ENCODE data around the gene SAG. TPM values are rescaled to one million over a fixed set of nuclear protein-coding genes. Genes with fewer than 3 reads are reported as not detected.
"Not testable (repeated sequence)": the region's sequence is repeated elsewhere in the genome, so short reads cannot be mapped to it uniquely, and the experiment has no call there.

SAG gene
- total RNA-seq, 1 experiment from 2014 or later: not detected

DNA sequence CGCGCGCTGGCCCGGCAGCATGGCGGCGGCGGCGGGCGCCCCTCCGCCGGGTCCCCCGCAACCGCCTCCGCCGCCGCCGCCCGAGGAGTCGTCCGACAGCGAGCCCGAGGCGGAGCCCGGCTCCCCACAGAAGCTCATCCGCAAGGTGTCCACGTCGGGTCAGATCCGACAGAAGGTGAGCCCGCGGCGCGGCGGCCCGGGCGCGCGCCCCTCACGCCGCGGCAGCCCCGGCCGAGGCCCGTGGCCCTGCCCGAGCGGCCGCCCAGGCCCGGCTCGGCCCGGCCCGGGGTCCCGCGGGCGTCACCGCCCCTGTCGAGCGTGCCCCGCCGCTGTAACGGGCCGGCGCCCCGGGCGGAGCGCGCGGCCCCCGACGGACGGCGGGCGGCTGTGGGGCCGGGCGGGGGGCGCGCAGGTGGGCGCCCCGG is 46.9 kb downstream of the SAG start:
- no peak for DNase-seq (ENCODE audit: low spot score)

DNA sequence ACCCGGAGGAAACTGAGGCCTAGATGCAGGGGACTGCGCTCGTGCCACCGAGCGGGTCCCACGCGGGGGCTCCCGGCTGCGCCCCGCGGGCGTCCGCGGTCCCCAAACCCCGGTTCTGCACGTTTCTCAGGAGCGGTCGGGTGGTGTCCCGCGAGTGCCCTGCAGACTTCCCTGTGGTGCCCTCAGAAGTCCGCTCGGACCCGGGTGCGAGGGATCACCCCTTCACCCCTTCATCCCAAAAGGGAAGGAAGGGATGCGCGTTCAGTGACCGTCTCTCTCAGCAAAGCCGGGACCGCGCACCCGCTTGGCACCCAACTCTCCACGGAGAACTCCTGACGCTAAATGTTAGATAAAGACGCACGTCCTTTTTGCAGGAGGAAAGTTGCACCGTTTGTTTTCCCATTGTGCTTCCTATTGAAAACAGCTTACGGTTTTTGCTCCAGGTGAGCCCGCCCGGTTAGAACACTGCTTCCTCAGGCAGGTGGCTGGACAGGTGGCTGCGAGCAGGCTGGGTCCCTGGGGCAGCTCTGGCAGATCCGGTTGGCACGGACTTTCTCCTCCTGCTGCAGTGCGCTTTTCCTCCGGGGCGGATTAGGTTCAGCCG is 47.5 kb downstream of the SAG start:
- DNase-seq (ENCODE audit: low spot score): peak; percentile 59

DNA sequence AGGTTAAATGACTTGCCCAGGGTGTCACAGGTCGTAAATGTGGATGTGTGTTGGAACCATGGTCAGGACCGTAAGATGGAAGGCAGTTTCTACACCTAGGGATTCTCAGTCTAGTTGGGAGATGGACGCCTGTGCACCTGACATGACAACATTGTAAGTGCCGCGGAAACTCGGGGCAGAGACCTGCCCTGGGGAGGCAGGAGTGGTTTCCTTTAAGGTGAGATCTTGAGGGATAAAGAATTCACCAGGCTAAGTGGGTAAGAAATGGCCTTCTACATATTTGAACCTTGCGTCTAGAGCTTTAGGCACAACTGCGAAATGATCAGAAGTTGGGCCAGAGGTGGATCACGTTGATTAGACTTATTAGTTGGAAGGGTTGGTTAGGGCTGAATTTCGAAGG is 48.3 kb downstream of the SAG start:
- no peak for DNase-seq (ENCODE audit: low spot score)

DNA sequence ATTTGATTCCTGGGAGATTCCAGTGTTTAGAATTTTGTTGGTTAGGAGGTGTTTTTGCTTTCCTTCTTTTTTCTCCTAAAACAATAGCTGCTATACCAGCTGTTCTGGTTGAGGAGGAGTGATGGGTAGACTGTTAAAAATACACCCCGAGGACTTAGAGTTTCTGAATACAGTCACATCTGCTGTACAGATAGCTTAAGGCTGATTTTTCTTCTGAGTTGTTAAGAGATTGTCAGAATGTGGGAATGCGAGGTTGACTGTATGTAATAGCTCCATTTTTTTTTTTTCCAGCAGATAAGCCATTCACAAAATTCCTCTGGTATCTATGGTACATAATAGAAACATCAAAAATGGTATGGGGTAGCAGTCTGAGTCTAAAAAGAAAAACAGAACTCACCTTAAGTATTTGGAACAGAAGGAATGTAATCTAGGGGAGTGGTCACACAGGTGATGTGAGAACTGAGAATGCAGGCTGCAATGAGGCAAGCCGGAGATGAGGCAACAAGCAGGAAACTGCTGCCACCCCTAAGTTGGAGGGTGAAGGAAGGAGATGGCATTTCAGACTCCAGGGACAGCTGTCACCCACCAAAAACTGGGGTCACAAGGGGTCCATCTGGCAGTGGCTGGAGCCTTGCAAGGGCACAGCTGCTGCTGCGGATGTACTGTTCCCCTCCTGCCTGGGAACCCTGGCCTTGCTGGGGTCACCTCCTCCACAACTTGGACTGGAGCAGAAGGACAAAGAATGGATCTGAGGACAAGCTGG is 49.1 kb downstream of the SAG start:
- no peak for DNase-seq (ENCODE audit: low spot score)

- DNase-seq (ENCODE audit: low spot score): no peak
These were observed 50.7 kb downstream of the SAG start for GRCh38 chr2:233358335-233358734.

- no peak for DNase-seq (ENCODE audit: low spot score)
These were observed 51.3 kb downstream of the SAG start for GRCh38 chr2:233358947-233359346.

- DNase-seq (ENCODE audit: low spot score): no peak
These were observed 52.2 kb downstream of the SAG start for GRCh38 chr2:233359823-233360222.

DNA sequence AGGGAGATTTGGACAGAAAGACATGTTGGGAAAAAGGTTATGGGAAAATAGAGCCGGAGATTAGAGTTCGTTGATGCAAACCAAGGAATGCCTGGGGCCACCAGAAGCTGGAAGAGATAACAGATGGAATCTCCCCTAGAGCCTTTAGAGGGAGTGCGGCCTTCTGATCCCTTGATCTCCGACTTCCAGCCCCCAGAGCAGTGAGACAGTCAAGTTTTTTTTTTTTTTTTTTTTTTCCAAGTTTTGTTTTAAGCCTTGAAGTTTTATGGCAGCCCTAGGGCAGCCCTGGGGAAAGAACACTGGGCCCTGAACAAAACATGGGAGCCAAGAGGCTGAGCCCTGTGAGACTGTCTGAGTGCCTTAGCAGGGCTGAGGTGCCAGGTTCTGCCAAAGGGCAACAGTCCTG is 53.2 kb downstream of the SAG start:
- DNase-seq (ENCODE audit: low spot score): no peak

GRCh38 chr2:233361297-233361696 is 53.7 kb downstream of the SAG start:
- DNase-seq (ENCODE audit: low spot score): no peak

- no peak for DNase-seq (ENCODE audit: low spot score)
These were observed 55.1 kb downstream of the SAG start for GRCh38 chr2:233362742-233363141.

DNA sequence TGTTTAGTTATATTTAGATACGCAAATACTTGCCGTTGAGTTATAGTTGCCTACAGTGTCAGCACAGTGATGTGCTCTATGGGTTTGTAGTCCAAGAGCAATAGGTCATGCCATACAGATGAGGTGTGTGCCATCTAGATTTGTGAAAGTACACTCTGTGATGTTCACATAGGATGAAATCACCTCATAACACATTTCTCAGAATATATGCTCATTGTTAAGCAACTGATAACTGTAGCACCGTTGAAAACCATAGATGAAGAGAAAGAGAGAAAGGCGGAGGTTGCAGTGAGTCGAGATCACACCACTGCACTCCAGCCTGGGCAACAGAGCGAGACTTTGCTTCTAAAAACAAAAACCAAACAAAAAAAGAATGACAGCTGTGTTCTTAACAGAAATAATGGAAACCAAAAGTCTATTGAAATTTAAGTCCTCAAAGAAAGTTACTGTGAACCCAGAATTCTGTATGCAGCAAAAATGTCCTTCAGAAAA is 56.2 kb downstream of the SAG start:
- no peak for DNase-seq (ENCODE audit: low spot score)

GRCh38 chr2:233365861-233366520 is 58.4 kb downstream of the SAG start:
- no peak for DNase-seq (ENCODE audit: low spot score)

DNA sequence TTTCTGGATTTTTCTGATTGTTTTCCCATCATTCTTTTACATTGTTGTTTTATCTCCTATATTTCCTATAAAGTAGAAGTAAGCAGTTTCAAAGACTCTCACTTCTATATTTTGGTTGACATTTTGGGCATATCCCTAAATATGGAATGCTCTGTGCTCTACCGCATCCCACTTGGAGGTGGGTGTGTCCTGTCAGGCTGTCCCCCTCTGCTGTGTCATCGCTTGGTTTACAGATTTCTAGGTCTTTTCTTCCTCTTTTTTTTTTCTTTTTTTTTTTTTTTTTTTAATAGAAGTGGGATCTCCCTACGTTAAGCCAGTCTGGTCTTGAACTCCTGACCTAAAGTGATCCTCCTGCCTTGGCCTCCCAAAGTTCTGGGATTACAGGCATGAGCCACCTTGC is 60.0 kb downstream of the SAG start:
- no peak for DNase-seq (ENCODE audit: low spot score)

- DNase-seq (ENCODE audit: low spot score): no peak
These were observed 61.1 kb downstream of the SAG start for GRCh38 chr2:233368756-233369155.

DNA sequence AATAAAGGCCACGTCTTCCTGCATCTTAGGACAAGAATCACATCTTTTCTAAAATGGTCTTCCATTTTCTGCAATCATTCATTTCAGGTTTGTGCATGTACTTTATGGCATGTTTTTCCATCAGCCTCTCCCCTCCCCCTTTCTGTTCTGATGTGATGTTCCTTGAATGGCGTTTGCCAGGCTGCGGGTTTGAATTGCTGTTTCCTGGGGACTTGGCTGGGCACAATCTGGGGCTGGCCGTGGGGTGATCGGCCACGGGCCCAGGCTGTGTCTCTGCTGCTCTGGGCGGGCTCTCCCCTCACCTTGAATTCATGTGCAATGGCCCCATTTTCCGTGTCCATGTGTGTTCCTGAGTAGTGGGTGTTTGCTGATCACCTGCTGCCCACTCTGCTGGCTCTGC is 61.8 kb downstream of the SAG start:
- DNase-seq (ENCODE audit: low spot score): no peak

DNA sequence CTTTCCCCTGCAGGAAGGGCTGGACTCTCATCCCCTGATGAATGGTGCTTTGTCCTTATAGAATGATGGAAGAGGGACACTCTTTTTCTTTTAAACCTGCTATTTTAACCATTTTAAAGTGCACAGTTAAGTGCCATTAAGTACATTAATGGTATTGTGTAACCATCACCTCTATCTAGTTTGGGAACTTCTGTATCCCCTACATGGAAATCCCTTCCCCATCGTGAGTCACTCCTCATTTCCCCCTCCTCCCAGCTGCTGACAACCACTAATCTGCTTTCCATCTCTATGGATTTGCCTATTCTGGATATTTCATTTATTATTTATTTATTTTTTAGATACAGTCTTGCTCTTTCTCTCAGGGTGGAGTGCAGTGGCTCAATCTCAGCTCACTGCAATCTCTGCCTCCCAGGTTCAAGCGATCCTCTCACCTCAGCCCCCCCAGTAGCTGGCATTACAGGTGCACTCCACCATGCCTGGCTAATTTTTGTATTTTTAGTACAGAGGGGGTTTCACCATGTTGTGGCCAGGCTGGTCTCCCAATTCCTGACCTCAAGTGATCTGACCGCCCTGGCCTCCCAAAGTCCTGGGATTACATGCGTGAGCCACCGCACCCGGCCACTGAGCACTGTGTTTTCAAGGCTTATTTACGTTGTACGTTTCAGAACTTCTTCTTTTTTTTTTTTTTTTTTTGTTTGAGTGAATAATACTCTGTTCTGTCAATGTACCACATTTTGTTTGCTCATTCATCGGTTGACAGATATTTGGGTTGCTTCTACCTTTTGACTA is 62.5 kb downstream of the SAG start:
- DNase-seq (ENCODE audit: low spot score): no peak

DNA sequence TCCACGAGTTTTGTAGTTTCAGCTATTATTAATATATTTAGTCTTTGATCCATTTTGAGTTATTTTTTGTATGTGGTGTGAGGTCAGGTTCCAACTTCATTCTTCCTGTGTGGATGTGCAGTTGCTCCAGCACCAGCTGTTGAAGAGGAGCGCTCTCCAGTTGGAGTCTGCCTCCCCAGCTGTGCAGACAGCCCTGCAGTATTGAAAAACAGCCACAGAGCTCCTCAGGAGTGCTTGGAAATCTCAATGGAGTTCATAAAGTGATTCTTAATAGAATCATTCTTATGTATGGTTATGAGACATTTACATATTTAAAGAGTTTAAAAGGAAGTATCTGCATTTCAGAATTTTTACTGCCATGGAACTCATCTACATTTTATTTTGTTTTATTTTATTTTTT is 64.0 kb downstream of the SAG start:
- DNase-seq (ENCODE audit: low spot score): no peak

DNA sequence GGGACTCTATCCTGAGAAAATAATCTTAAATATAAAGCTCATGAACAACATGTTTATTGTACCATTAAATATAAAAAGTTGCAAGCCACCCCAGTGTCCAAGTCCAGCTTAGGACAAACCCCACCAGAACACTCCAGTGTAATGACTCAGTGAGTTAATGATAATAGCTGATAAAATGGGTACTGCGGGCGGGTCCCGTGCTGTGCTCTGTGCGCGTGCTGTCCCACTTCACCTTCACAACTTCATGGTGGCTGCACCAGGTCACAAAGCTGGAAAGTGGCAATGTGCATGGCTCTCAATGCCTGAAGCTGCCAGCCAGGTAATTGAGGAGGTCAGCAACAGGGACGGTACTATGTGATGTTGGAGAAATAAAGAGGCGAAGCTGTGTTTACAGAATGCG is 65.2 kb downstream of the SAG start:
- no peak for DNase-seq (ENCODE audit: low spot score)

DNA sequence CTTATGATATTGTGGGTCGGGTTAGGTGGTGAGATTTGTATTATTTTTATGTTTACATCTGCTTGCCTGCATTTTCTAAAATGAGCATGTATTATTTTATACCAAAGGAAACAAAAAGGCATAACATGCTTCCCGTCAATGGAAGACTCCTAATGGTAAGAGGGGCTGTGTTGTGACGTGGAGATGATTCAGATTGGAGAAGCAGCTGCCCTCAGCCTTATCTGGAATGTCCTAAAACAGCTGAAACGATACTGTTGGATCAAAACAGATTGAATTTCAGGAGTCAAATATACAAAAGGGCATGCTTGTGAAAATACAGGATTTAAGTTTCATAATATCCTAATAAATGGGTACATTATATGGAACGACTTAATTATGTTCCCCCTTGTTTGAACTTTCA is 65.7 kb downstream of the SAG start:
- no peak for DNase-seq (ENCODE audit: low spot score)

DNA sequence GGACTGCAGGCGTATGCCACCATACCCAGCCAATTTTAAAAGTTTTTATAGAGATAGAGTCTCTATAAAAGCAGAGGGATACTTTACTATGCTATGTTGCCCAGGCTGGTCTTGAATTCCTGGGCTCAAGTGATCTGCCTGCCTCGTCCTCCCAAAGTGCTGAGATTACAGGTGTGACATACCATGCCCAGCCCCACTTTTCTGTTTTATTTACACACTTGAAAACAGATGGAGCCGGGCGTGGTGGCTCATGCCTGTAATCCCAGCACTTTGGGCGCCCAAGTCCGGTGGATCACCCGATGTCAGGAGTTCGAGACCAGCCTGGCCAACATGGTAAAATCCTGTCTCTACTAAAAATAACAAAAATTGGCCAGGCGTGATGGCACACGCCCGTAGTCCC is 67.2 kb downstream of the SAG start:
- DNase-seq (ENCODE audit: low spot score): not testable (repeated sequence)

GRCh38 chr2:233375490-233376314 is 68.1 kb downstream of the SAG start:
- no peak for DNase-seq (ENCODE audit: low spot score)

All from HT-29 (cell line).